ENCODE results near the gene CSNK2A1.

GRCh38 chr20:431012-431904, 112.3 kb downstream of the CSNK2A1 start:
- TF ChIP-seq CTCF (IDR thresholded peaks at IDR 0.05; ENCODE audit: low read depth, low read length, missing input control): peak; percentile 51
- peak; percentile 75 to 89 for TF ChIP-seq RAD21 (IDR thresholded peaks at IDR 0.05)
- no peak for TF ChIP-seq MAX (IDR thresholded peaks at IDR 0.05)
